Spleen (tissue), 11 donors: Measurements from ENCODE around the gene SORCS3. TPM values are rescaled to one million over a fixed set of nuclear protein-coding genes. Genes with fewer than 3 reads are reported as not detected.

Experiments used
- DNase-seq: peaks from one replicate; pipeline ENCODE4 v3.0.0-alpha.2; 2020
- H3K27ac ChIP-seq, 8 donors: fragments of 200-600 bp; sonication (generic) in 7 of 8; 1 replicate in 4 of 8; 2 replicates in 4 of 8; pipeline versions ENCODE4 v1.5.0 to v1.8.0; 2016 to 2021; ENCODE audit warnings: inconsistent platforms in 4 of 8, mild to moderate bottlenecking in 4 of 8, moderate library complexity in 1 of 8
- H3K27me3 ChIP-seq, 7 donors: fragments of 200-600 bp; sonication (generic) in 6 of 7; replicated peaks in 1 of 7; 1 replicate in 4 of 7; 2 replicates in 3 of 7; pipeline versions ENCODE4 v1.5.0 to v1.8.0; 2016 to 2021; ENCODE audit warnings: inconsistent platforms in 3 of 7, mild to moderate bottlenecking in 1 of 7
- H3K36me3 ChIP-seq, 6 donors: fragments of 200-600 bp; sonication (generic) in 5 of 6; 1 replicate in 4 of 6; 2 replicates in 2 of 6; pipeline versions ENCODE4 v1.5.0 to v1.8.0; 2016 to 2021; ENCODE audit warnings: inconsistent platforms in 2 of 6
- H3K4me1 ChIP-seq, 6 donors: fragments of 200-600 bp; sonication (generic) in 5 of 6; 1 replicate in 3 of 6; 2 replicates in 3 of 6; pipeline versions ENCODE4 v1.5.0 to v1.8.0; 2016 to 2021; ENCODE audit warnings: inconsistent platforms in 3 of 6
- H3K4me3 ChIP-seq, 8 donors: fragments of 200-600 bp; sonication (generic) in 7 of 8; 1 replicate in 4 of 8; 2 replicates in 4 of 8; pipeline versions ENCODE4 v1.5.0 to v1.8.0; 2016 to 2021; ENCODE audit warnings: inconsistent platforms in 4 of 8, mild to moderate bottlenecking in 4 of 8, moderate library complexity in 2 of 8
- H3K9me3 ChIP-seq, 8 donors: fragments of 200-600 bp; sonication (generic) in 7 of 8; 1 replicate in 4 of 8; 2 replicates in 4 of 8; pipeline versions ENCODE4 v1.5.0 to v1.8.0; 2016 to 2021; ENCODE audit warnings: inconsistent platforms in 4 of 8
- POLR2A ChIP-seq, 3 donors: fragments of 450-650 bp; IDR thresholded peaks; one replicate each; pipeline ENCODE4 v1.5.1; 2017; ENCODE audit warnings: antibody characterized with exemption in 3 of 3, mild to moderate bottlenecking in 1 of 3
- POLR2AphosphoS5 ChIP-seq, 3 donors: sonication (generic); formaldehyde crosslinking; IDR thresholded peaks; one replicate each; pipeline ENCODE4 v1.5.1; 2017; ENCODE audit warnings: antibody characterized with exemption in 3 of 3
- WGBS, 5 donors: extraction: QIAGEN DNeasy Blood & Tissue Kit in 3 of 5; methylation state at CpG; one replicate each; pipeline versions ENCODE4 v1.1.5 to v1.1.7; 2013 to 2018; 5-methylcytosine and 5-hydroxymethylcytosine counted together
- intact Hi-C: fragments of 100-400 bp; cut with DNase I; formaldehyde crosslinking; loops from one replicate; pipeline ENCODE4 v1.15.0; 2023; ENCODE audit warnings: low total_unique reads
- polyA plus RNA-seq, 3 donors: library from polyadenylated mRNA; stranded (reverse); fragments of 200-250 nt; gene quantifications; one replicate each; pipeline ENCODE4 v1.2.1, GENCODE V29; 2013
- total RNA-seq, 7 donors: library from RNA; depleted of rRNA in 3 of 7; stranded (reverse); fragments of >200 nt in 3 of 7; fragmentation: NEBNext Ultra II Directional in 4 of 7; extraction: Animal tissue kit (Norgen Biotek cat#: 25700) in 4 of 7; gene quantifications; one replicate each; pipeline versions ENCODE4 v1.1.0 to v1.2.1, GENCODE V29; 2016 to 2021
- TF ChIP-seq, protein P1 (sequence below), 11 experiments: fragments of 200-600 bp in 7 of 11; fragments of 450-650 bp in 4 of 11; sonication (generic) in 4 of 11; IDR thresholded peaks in 8 of 11; conservative IDR thresholded peaks in 3 of 11; 1 replicate in 7 of 11; 2 replicates in 4 of 11; pipeline versions ENCODE4 v1.4.0 to v1.8.0; 2016 to 2021; ENCODE audit warnings: antibody characterized with exemption in 11 of 11, inconsistent platforms in 4 of 11, mild to moderate bottlenecking in 1 of 11
- donor health status: healthy with polysubstance abuse.
- donor health status: DM: no; HTN: no; CAD: no; lungs with moderate emphysema.
- donor health status: DM: no; HTN: no; CAD: no.
- donor health status: Bipolar disorder and iron deficiency.
- donor health status: healthy.
- donor health status: DM: no; HTN: no; CAD: no.
- donor health status: DM: yes; HTN: yes; CAD: no.

Gene SORCS3
- total and polyA plus RNA-seq, 10 donors = 0.03 to 0.06 TPM; not detected in 8

- Histone ChIP-seq H3K36me3 (no peaks in the 10 kb centered on the region), H3K4me1 (no peaks in the 10 kb centered on the region), H3K27me3 (no peaks in the 10 kb centered on the region), H3K27ac (no peak overlapping the region), H3K9me3 (peaks cover 0 to under 1% (median 0%) of the 10 kb centered on the region in 8 donors), H3K4me3 (no peak overlapping the region)
- no peak for DNase-seq
- TF ChIP-seq POLR2AphosphoS5 (IDR thresholded peaks at IDR 0.05) (no peak), POLR2A (IDR thresholded peaks at IDR 0.05) (no peak)
- TF ChIP-seq, protein P1, sequence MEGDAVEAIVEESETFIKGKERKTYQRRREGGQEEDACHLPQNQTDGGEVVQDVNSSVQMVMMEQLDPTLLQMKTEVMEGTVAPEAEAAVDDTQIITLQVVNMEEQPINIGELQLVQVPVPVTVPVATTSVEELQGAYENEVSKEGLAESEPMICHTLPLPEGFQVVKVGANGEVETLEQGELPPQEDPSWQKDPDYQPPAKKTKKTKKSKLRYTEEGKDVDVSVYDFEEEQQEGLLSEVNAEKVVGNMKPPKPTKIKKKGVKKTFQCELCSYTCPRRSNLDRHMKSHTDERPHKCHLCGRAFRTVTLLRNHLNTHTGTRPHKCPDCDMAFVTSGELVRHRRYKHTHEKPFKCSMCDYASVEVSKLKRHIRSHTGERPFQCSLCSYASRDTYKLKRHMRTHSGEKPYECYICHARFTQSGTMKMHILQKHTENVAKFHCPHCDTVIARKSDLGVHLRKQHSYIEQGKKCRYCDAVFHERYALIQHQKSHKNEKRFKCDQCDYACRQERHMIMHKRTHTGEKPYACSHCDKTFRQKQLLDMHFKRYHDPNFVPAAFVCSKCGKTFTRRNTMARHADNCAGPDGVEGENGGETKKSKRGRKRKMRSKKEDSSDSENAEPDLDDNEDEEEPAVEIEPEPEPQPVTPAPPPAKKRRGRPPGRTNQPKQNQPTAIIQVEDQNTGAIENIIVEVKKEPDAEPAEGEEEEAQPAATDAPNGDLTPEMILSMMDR (IDR thresholded peaks at IDR 0.05 in 8 of 11, conservative IDR thresholded peaks at IDR 0.05 in 3 of 11) = no peak
- intact Hi-C loops = no loop called here
- WGBS, 5 donors = 37 to 69% (median 64%) methylated on average over 3 of the region's 3 CpGs
These were observed 403.8 kb downstream of the SORCS3 start for GRCh38 chr10:105044902-105045301.

- no peaks in the 10 kb centered on the region for H3K27me3 ChIP-seq
- no peak for TF ChIP-seq POLR2AphosphoS5 (IDR thresholded peaks at IDR 0.05)
- TF ChIP-seq, protein P1 (IDR thresholded peaks at IDR 0.05 in 8 of 11, conservative IDR thresholded peaks at IDR 0.05 in 3 of 11) = no peak
- TF ChIP-seq POLR2A (IDR thresholded peaks at IDR 0.05) = no peak
- no peaks in the 10 kb centered on the region for H3K36me3 ChIP-seq
- intact Hi-C loops = no loop called here
- peaks cover 0 to 22% (median 13%) of the 10 kb centered on the region in 8 donors for H3K9me3 ChIP-seq
- 64 to 75% (median 72%) methylated on average over 2 of the region's 2 CpGs for WGBS, 5 donors
- no peak for DNase-seq
- no peaks in the 10 kb centered on the region for H3K4me1 ChIP-seq
- no peak overlapping the region for H3K4me3 ChIP-seq
- no peak overlapping the region for H3K27ac ChIP-seq
These were observed 415.3 kb downstream of the SORCS3 start for GRCh38 chr10:105056413-105056812.

- H3K27me3 ChIP-seq = no peaks in the 10 kb centered on the region
- H3K27ac ChIP-seq = no peak overlapping the region
- intact Hi-C loops = no loop called here
- TF ChIP-seq POLR2A (IDR thresholded peaks at IDR 0.05) (no peak), POLR2AphosphoS5 (IDR thresholded peaks at IDR 0.05) (no peak)
- TF ChIP-seq, protein P1 (IDR thresholded peaks at IDR 0.05 in 8 of 11, conservative IDR thresholded peaks at IDR 0.05 in 3 of 11) = no peak
- no peaks in the 10 kb centered on the region for H3K36me3 ChIP-seq
- no peak overlapping the region for H3K4me3 ChIP-seq
- no peak for DNase-seq
- WGBS, 5 donors = 42 to 57% (median 54%) methylated on average over 5 of the region's 5 CpGs
- H3K9me3 ChIP-seq = no peaks in the 10 kb centered on the region
- H3K4me1 ChIP-seq = no peaks in the 10 kb centered on the region
These were observed 421.9 kb downstream of the SORCS3 start for GRCh38 chr10:105062951-105063350.

DNA sequence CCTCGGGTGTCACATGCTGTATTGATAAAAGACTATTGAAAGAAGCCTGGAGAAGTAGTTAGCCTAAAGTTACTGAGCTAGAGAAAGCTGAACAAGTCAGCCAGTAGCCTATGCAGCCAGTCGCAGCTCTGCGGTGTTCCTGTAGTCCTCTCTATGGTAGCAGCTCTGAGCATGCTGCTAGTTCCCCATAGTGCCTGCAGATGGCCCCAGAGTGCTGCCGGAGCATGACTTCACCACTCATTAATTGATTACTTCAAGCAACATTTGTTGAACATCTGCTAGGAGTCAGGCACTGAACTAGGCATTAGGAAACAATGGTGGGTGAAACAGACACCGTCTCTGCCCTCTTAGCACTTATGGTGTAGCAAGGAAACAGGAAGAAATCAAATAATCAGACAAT, 422.7 kb downstream of the SORCS3 start:
- Histone ChIP-seq H3K27ac (no peak overlapping the region), H3K4me1 (no peaks in the 10 kb centered on the region), H3K4me3 (no peak overlapping the region), H3K9me3 (no peaks in the 10 kb centered on the region), H3K36me3 (no peaks in the 10 kb centered on the region), H3K27me3 (no peaks in the 10 kb centered on the region)
- TF ChIP-seq, protein P1 (IDR thresholded peaks at IDR 0.05 in 8 of 11, conservative IDR thresholded peaks at IDR 0.05 in 3 of 11) = peak in 1 of 11 experiments; percentile 24
- no peak for TF ChIP-seq POLR2AphosphoS5 (IDR thresholded peaks at IDR 0.05)
- WGBS, 5 donors = 23 to 39% (median 32%) methylated on average over 5 of the region's 5 CpGs
- DNase-seq = no peak
- intact Hi-C loops = no loop called here
